GM18907 (cell line): Measurements from ENCODE around the gene NPBWR2.
"Not testable (repeated sequence)": the region's sequence is repeated elsewhere in the genome, so short reads cannot be mapped to it uniquely, and the experiment has no call there.

Source experiments
- ATAC-seq: cut with Tn5 transposase; IDR thresholded peaks from one replicate; pipeline ENCODE4 v1.9.1; 2021; ENCODE audit warnings: mild to moderate bottlenecking, moderate library complexity; ENCODE audit not compliant: unreplicated experiment

Gene NPBWR2

DNA sequence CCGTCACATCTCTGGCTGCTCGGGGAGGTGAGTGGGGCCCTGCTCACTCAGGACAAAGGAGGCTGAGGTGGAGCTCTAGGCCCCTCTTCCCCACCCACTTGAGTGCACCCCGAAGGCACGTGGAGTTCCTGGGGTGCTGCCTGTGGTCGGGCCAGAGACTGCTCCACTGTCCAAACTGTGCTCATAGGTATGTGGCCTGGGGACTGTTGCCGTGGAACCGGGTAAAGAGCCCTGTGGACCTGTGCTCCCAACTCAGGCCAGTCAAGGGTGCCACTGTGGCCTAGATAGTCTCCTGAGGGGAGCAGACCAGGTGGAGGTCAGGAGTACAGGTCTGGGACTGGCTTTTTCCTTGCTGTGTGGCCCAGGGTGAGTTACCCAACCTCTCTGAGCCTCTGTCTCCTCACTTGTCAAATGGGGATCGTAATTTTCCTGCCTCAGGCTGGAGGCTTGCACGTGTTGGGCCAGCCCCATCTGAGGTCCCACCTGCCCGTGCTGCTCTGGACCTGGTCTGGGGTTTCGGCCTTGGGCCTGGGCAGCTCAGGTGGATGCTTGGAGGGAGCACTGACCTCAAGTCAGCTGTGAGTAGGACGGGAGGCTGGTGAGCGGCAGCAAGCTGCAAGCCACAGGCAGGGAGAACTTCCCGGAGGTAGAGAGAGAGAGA, 12.4 kb upstream of the NPBWR2 start:
- ATAC-seq = no peak

DNA sequence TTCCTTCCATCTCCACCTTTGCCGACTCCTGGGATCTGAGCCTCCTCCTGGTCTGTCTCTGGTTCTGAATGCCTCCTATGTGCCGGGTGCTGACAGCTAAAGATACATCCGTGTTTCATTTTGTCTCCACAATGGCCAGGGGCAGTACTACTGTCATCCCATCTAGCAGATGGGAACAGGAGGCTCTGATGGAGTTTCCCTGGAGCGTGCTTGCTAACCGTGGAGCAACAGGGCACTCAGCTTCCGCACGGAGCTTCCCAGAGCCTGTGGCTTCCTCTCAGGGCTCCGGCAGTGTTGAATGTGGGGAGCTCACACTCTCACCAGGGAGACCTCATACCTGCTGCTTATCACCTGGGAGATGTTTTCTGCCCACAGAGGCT, 11.9 kb upstream of the NPBWR2 start:
- no peak for ATAC-seq

DNA sequence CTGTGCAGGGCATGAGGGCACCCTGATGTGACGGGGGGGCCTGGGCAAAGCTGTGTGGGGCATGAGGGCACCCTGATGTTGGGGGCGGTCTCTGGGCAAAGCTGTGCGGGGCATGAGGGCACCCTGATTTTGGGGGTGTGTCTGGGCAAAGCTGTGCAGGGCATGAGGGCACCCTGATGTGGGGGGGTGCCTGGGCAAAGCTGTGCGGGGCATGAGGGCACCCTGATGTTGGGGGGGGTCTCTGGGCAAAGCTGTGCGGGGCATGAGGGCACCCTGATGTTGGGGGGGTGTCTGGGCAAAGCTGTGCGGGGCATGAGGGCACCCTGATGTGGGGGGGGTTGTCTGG, 10.0 kb upstream of the NPBWR2 start:
- not testable (repeated sequence) for ATAC-seq

DNA sequence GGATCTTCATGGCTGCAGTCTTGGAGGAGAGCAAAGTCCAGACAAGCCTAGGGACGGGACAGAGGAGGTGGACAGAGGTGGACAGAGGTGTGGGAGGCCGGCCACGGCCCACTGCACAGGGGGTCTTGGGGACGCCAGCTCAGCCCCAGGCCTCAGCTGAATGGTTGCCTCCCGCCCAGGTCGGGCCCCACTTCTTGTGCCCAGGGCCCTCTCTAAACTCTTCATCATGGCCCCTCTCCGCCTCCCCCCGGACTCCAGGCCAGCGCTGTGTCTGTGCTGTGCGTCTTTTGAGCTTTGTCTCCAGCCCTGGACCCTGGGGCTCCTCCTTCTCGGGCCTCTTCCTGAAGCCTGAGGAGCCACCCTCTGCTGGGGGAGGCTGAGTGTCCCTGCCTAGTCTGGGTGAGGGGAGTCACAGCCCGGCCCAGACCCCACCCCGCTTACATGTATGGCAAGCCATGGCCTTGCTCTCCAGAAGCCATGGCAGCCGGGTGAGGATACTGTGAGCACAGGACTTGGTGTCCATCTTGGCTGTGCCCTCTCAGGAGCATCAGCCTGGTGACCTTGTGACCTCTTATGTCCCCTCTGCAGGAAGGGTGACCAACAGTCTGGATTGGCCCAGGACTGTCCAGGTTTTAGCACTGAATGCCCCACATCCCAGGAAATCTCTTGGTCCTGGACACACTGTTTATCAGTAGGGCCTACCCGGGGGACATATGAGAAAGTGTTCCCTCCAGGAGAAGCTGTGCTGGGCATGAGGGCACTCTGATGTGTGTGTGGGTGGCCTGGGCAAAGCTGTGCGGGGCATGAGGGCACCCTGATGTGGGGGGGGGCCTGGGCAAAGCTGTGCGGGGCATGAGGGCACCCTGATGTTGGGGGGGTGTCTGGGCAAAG, 9.4 kb upstream of the NPBWR2 start:
- ATAC-seq = no peak

DNA sequence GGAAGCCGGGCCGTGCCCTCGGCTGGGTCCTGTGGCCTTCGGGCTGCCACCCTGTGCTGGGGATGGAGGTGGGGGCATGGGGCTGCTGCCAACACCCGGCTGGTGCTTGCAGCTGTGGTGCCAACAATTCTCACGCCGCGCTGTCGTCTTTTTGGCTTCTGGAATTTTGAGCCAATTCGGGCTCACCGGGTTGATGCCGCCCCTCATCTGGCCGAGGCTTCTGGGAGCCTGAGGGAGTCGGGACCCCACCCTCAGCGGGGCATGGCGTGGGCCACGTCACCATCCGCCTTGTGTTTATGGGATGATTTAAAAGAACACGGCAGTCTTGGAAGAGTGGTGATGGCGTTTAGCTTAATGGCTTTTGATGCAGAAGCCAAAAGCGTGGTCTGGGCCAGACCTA, 8.7 kb upstream of the NPBWR2 start:
- ATAC-seq = no peak

DNA sequence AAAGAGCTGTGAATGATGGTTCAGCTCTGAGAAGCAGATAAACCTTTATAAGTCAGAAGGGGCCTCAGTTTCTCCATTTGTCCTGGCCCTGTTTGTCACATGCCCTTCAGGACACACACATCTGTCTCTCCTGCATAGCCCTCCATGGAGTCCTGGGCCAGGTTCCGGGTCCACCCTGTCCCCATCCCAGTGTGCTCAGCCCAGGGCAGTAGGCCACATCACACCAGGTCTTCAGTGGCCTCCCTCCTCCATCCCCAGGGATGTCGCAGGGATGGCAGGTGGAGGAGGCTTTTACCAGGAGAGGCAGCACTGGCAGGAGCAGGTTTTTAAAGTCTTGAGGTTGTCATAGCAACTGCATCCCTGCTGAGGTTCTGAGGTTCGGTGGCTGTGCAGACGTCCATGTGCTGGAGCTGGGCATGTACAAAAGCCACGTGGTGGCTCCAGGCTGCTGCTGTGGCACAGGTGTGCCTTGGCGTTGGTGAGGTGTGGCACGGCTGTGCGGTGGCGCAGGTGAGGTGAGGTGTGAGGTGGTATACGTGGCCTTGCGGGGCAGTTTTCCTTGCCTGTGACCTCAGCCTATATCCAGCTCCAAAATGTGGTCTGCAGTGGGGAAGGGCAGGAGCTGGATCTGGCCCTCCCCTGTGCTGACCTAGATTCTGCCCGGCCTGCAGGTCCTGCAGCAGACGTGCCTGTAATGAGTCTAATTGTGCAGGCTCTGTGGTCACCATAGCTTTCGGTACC, 8.0 kb upstream of the NPBWR2 start:
- ATAC-seq = no peak

DNA sequence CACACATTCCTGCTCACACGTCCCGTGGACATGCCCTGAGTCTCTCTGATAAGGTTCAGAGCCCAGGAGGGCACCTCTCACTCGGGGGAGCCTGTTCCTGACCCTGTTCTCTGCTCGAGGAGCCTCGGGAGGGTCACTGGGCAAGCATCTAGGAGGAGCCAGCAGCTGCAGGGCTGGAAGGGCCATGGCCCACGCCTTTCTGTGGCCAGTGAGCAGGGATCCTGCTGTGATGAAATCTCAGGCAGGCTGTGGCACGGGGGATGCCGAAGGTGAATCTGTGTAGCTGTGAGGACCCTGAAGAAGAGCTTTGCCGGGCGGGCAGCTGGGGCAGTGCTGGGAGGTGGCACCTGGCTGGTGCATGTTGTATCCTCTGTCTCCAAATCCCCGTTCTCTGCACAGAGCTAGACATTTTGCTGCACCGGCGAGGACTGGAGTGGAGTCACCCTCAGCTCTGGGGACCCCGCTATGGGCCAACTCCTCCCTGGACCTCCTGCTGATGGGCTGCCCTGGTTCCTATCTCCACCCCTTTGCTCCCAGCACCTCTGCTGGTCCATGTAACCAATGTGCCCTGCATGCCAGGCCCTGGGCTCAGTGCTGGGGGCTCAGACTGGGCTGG, 7.1 kb upstream of the NPBWR2 start:
- no peak for ATAC-seq

DNA sequence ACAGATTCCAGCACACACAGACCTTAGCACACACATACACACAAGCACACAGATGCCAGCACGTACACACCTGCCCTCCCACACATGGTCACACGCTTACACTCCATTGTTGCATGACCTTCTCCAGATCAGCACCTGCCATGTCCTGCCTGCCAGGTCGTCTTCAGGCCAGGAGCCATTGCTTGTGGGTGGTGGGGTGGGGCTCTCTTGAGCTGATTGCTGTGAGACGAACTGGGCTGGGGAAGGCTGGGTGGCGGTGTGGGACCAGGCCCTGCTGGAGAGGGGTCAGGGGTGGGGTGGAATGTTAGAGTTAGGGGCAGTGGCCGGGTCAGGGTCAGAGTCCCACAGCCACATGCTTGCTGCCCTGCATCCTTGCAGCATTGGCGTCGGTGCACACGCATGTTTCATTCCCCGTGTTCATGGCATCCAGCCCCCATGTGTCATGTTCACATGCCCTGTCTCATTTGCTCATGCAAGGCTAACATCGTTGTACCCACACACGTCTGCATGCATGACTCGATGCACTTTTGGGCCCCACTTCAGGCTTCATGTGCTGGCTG, 6.5 kb upstream of the NPBWR2 start:
- no peak for ATAC-seq

DNA sequence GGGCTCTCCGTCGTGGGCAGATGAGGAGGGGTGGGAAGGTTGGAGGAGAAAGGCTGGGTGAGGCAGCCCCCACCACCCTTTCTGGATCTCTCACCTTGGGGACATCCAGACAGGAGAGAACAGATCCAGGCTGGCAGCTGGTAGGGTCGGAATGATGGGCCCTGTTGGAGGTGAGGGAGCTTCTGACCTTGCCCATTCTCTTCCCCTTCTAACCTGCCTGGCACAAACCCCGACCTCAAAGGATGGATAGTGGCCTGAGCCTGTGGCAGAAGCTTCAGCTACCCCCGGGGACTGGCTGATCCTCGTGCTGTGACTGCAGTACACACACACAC, 6.0 kb upstream of the NPBWR2 start:
- ATAC-seq = no peak

DNA sequence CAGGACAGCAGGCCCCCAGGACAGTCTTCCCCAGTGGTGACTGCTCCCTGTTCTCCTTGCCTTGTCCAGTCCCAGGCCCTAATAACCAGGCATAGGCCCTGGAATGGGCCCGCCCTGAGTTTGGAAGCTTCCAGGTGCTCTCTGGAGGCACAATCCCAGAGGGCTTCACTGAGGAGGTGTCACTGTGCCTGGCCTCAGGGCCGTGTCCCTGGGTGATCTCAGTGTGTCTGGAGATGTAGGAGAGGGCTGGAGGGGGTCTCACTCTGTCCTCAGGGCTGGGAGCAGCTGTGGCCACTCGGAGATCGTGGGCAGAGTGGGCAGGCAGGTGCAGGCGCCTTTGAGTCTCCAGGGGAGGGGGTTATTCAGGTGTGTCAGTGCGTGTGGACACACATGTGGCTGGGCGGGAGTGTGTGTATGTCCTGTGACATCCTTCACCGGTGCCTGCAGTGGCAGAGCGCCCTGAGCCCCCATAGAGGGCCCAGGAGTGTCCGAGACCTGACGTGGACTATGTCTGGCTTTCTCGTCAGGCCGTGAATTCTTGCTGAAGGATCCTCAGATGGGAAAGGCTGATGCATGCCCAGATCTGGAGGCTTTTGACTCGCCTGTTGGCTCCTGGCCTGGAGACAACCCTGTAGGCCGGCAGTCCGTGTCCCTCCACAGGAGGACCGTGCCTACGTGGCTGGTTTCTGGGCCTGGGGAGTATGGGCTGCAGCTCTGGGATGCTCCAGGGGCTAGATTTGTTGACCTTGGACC, 5.5 kb upstream of the NPBWR2 start:
- no peak for ATAC-seq

DNA sequence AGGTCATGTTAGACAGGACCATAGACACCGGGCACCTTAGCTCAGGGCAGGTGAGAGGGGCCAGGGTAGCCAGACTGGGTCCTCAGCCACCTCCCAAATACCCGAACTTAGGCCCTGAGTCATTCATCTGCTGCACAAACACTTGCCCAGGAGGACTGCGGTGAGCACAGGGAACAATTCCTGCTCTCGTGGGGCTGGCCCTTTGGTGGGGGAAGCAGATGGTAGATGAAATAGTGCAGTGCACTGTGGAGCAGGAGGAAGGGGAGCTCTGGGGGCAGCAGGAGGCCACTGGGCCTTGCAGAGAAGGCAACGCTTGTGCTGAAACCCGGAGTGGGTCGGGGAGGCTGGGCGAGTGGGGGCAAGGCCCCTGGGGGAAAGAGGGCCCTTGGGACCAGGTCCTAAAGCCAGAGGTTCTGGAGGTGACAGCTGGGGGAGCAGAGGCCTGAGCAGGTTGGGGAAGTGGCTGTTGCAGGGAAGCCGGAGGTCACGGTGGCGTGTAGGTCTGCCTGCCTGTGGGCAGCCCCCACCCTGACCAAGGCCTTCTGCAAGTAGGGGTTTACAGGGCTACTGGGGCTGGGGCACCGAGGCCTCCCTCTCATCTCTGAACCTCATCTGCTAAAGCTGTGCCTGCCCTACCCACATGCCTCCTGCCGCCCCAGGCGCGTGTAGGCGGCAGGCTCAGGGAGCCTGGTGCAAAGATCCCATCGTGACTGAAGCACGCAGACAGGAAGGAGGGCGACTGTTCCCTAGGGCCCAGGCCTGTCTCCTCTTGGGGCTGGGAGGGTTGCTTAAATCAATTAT, 4.7 kb upstream of the NPBWR2 start:
- ATAC-seq = no peak

DNA sequence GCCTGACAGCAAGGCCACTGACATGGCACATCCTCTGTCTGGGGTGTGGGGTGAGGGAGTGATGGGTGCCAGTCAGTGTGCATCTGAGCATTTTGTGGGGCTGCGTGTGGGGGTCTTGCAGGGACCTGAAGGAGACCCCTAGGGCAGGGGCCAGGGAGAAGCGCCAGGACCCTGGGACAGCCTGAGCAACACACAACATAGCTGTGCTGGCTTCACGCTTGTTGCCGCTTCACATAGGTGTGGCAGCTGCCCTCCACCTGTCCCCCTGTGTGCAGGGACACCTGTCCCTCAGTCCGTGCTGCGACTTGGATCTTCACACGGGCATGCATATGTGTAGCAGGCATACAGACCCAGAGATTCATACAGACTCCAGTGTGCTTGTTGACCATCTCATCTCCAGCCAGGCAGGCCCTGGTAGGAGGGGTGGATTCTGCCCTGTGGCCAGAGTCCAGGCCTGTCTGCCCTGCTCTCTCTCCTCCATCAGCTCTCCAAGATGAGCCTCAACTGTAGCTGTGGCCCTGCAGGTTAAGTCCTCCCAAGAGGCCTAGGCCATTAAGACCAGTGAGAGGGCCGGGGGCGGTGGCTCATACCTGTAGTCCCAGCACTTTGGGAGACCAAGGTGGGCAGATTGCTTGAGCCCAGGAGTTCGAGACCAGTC, 3.2 kb upstream of the NPBWR2 start:
- no peak for ATAC-seq

DNA sequence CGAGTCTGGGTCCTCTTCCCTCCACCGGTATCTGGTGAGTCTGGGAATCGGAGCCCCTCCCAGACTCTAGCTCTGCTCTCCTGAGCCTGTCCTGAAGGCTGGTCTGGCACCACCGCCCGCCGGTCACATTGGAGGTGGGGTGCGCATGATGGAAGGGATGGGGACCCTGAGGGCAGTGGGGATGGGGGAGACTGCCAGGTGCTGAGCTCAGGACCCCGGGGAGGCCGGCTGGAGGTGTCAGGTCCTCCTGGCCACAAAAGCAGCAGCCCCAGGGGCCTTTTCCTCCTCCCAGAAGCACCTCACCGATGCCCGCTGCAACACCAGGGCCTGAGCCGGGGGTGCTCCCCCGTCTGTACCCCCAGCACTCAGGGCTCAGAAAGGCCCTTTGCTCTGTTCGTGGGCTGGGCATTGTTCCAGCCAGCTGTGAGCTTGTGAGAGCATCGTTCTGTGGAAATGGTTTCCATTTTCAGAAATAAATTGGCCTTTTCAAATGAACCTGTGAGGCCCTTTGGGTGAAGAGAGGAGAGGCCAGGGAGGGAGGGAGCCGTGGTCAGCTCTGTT, 2.5 kb upstream of the NPBWR2 start:
- ATAC-seq = no peak

DNA sequence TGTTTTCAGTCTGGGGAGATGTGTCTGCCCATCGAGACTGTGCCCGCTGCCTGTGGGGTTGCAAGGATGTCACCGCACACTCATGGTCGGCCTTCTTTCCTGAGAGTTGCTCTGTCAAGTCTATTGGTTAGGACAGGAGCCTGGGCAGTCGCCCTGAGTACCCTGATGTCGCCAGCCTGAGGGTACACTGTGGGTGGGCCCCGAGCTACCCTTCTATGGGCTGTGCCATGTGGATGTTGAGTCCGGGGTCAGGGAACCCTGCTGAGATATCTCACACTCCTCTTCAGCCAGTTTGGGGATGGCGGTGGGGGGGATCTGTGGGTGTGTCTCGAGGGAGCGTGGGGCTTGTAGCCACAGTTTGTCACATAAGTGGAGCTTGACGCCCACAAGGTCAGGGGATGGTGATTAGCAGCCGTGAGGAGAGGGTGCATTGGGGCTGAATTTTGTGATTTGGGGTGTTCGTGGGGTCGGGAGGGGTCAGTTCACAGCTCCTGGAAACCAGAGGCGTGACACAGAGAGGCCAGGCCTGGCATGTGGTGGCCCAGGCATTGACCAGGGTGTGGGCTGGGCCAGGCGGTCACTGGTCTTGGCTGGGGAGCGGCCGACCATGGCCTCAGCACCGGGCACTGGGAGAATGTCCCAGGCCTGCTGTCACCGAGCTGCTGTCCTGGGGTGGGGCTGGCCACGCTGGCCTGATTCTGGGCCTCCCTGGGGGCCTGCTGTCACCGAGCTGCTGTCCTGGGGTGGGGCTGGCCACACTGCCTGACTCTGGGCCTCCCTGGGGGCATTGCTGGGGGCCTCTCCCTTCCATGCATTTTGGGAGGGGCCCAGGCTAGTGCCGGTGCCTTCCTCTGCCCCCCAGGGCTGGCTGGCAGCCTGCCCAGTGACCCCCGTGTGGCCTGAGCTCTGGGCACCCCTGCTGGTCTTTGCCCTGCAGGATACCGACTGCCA, 1.6 kb upstream of the NPBWR2 start:
- no peak for ATAC-seq

DNA sequence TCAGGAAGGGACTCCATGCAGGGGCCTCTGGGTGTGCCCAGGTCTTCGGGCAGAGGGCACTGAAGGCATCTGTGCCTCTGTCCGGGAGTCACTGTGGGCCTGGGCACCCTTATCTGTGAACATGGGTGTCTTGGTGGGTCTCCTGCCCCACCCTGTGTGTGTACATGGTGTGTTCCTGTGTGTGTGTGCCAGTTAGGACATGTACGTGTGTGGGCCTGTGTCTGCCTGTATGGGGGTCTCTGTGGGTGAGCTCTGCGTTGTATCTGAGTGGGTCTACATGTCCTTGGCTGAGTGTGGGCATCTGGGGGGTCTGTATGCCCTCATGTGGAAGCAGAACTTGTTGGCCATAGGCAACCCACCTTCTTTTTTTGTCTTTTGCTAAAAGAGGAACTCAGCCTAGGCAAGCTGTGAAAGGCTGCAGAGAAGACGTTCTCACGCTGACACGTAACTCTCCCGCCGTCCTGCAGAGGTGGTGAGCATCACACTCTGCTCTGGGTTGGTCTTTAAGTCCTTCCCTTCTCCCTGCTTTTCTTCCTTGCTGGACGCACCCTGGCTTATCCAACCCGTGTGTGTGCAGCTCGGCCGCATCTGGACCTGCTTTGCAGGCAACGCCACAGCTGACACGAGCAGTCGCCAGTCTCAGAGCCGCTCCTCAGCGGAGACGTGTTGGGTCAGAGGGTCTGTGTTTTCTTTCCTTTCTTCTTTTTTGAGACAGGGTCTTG, 532 bp upstream of the NPBWR2 start:
- ATAC-seq = no peak

DNA sequence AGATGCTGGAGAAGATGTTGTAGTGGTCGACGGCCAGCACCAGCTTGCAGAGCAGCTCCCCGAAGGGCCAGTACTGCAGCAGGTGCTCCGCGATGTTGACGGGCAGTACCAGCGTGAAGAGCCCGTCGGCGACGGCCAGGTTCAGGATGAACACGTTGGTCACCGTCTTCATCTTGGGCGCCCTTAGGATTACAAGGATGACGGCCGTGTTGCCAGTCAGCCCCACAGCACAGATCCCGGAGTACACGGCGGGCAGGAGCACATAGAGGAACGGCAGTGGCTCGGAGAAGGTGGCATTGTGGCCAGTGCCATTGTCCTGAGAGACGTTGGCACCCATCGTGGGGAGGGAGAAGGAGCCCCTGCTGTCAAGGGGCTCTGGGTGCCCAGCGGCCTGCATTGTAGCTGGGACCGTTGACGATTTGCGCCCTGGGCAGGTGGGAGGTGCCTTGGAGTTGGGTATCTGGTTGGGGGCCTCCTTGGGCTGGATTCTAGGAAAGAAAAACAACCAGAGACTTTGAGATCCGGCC, 867 bp downstream of the NPBWR2 start:
- no peak for ATAC-seq

DNA sequence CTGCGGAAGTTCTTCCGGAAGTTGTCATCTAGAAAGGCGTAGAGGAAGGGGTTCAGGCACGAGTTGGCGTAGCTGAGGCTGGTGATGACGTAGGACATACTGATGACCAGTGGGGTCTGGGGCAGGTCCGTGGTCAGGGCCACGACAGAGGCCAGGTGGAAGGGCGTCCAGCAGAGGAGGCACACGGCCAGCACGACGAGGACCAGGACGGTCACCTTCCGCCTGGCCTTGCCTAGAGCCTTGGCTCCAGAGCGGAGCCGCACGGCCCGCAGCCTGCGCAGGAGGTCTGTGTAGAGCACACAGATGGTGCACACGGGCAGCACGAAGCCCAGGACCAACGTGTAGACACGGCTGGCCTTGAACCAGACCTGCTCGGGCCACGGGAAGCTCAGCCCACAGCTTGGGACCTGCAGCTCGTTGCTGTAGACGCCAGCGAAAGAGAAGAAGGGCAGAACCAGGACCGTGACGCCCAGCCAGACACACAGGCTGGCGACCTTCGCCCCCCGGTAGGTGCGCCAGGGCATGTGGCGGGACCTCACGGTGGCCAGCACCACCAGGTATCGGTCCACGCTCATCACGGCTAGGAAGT, 1.4 kb downstream of the NPBWR2 start:
- ATAC-seq = no peak
